Adipocyte (in vitro differentiated cells): Measurements from ENCODE around the gene SIM2.
A peak's percentile ranks its signal among the peaks of the same experiment; 100 is the strongest.

Experiments used
- DNase-seq: peaks from one replicate; pipeline ENCODE4 v3.0.0-alpha.2; 2015; ENCODE audit warnings: low read depth
- H3K27me3 ChIP-seq: replicated peaks from 2 replicates; pipeline ENCODE4 v1.7.0; 2013; ENCODE audit warnings: mild to moderate bottlenecking, low read length, moderate library complexity; ENCODE audit not compliant: control insufficient read depth, insufficient read depth
- H3K36me3 ChIP-seq: 2 replicates; pipeline ENCODE4 v1.7.0; 2013; ENCODE audit warnings: low read length, mild to moderate bottlenecking, moderate library complexity; ENCODE audit not compliant: control insufficient read depth, insufficient read depth, severe bottlenecking
- H3K4me1 ChIP-seq: 2 replicates; pipeline ENCODE4 v1.7.0; 2013; ENCODE audit warnings: mild to moderate bottlenecking, low read length, moderate library complexity; ENCODE audit not compliant: control insufficient read depth, insufficient read depth
- H3K4me3 ChIP-seq: 2 replicates; pipeline ENCODE4 v1.7.0; 2013; ENCODE audit warnings: mild to moderate bottlenecking, low read length, moderate library complexity
- H3K9ac ChIP-seq: 2 replicates; pipeline ENCODE4 v1.7.0; 2013; ENCODE audit warnings: mild to moderate bottlenecking, low read length, moderate library complexity
- H3K9me3 ChIP-seq: 2 replicates; pipeline ENCODE4 v1.7.0; 2013; ENCODE audit warnings: mild to moderate bottlenecking, low read length, moderate library complexity; ENCODE audit not compliant: control insufficient read depth

The SIM2 gene

DNA sequence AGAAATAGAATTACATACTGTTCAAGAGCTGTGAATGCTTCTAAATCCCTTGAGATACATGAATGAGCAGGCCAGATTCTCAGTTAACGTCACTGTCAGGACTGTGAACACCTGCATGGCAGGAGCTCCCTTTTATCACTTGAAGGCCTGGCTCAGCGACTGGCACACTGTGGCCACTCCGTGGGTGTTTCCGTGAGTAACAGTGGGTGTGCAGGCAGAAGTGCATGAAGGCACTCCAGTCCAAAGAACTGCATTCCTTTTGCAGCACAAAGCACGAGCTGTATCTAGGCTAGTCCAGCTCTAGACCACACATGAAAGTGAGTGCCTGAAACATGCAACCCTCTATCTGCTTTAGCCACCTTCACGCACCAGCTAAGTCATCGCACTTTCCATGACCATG, 9.6 kb upstream of the SIM2 start:
- DNase-seq, result no peak
- Histone ChIP-seq H3K4me1 (peaks cover 6% of the 10 kb centered on the region), H3K9me3 (peaks cover 6% of the 10 kb centered on the region), H3K27me3 (peaks cover 56% of the 10 kb centered on the region), H3K9ac (no peak overlapping the region), H3K4me3 (no peak overlapping the region), H3K36me3 (no peaks in the 10 kb centered on the region)

DNA sequence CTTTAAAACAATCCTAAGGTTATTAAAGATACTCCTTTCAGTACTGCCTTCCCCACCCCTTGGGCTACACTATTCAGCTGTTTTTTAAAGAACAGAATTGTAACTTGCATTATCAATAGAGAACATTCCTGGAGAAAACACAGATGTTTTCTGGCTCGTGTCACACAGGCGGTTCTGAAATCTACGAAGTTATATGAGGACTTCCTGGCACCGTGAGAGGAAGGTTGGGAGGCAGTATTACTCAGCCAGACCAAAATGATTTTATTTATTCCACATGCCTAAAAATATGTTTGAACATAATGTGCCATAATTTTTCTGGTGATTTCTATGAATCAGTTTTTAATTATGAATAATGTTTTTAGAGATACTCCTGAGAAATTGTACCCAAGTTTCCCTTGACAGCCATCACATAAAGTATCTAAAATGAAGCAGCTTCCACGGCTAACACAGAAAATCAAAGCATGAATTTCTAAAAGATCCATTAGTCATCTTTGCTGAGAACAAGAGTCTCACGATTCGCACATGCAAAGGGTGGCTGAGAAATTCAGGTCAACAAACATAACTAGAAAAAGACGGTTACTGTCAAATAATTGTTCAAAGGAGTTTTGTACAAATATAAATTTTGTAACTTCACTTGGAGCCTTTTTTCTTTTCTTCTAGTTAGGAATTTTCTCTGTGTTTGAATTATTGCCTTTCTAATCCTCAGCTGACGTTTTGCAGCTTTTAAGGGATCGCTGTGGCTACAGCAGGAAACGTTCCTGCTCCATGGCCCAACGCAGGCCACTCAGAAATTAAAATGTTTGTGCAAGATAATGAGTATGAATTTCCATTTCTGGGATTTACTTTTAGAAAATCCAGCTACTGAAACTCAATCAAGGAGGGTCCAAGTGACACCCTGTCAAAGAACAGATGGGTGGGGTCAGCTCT, 8.0 kb upstream of the SIM2 start:
- Histone ChIP-seq H3K4me3 (peak overlapping the region; percentile 27), H3K27me3 (peaks cover 58% of the 10 kb centered on the region), H3K36me3 (no peaks in the 10 kb centered on the region), H3K9ac (no peak overlapping the region), H3K4me1 (peaks cover 6% of the 10 kb centered on the region), H3K9me3 (peaks cover 6% of the 10 kb centered on the region)
- DNase-seq, result no peak

DNA sequence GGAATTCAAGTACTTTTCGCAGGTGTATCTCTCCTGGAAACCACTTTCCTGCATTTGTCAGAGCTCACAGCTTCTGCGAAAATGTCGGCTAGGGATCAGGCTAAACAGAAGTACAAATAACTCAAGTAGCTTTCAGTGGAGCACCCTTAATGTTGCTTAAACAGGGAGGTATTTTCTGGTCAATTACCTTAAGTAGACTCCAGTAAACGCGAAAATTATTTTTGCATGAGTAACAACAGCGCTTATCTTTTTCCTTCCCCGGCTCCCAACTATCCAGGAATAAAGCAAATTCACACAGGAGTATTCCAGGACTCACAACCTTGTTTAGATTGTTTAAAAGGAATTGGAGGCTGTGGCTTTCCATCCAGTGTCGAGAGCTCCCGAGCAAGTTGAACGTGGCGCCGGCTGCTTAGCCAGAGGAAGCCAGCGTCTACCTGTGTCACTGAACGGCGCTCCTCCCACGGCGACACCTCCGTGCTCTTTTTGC, 7.3 kb upstream of the SIM2 start:
- DNase-seq, result no peak
- H3K4me3 ChIP-seq, result no peak overlapping the region
- H3K27me3 ChIP-seq, result peaks cover 66% of the 10 kb centered on the region
- no peak overlapping the region for H3K9ac ChIP-seq
- peaks cover 6% of the 10 kb centered on the region for H3K4me1 ChIP-seq
- H3K9me3 ChIP-seq, result peaks cover 6% of the 10 kb centered on the region
- no peaks in the 10 kb centered on the region for H3K36me3 ChIP-seq

DNA sequence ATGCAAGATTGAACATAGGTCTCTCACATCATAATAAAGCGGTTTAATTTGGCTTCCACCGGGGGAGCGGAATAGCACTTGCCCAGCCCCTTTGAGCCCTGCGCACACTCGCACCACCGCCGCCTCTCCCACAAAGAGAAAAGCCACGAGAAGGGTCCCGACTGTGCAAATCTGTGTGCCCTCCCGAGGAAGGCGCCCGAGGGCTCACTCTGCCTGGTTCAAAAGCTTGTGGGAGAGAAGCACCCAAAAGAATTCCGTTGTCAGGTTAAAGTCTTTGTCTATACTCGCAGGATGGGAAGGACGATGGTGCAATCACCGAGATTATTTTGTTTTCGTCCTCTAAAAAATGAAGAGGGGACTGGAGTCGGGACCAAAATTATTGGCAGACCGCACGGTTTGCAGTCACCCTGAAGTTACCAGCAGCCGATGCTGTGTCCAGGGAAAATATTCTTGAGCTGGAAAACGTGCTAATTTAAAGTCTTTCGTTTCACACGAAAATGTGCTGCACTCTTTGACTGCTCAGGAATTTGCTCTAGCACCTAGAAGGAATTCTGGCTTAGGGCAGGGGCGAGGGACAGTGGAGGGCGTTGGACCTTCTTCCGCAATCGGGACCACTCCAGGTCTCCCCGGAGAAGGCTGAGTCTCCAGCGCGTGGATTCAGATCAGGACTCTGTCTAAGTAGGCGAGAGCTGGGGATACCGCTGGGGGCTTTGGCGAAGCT, 6.6 kb upstream of the SIM2 start:
- no peak for DNase-seq
- Histone ChIP-seq H3K4me3 (no peak overlapping the region), H3K9me3 (peaks cover 6% of the 10 kb centered on the region), H3K27me3 (peaks cover 72% of the 10 kb centered on the region), H3K4me1 (peaks cover 6% of the 10 kb centered on the region), H3K36me3 (no peaks in the 10 kb centered on the region), H3K9ac (no peak overlapping the region)

DNA sequence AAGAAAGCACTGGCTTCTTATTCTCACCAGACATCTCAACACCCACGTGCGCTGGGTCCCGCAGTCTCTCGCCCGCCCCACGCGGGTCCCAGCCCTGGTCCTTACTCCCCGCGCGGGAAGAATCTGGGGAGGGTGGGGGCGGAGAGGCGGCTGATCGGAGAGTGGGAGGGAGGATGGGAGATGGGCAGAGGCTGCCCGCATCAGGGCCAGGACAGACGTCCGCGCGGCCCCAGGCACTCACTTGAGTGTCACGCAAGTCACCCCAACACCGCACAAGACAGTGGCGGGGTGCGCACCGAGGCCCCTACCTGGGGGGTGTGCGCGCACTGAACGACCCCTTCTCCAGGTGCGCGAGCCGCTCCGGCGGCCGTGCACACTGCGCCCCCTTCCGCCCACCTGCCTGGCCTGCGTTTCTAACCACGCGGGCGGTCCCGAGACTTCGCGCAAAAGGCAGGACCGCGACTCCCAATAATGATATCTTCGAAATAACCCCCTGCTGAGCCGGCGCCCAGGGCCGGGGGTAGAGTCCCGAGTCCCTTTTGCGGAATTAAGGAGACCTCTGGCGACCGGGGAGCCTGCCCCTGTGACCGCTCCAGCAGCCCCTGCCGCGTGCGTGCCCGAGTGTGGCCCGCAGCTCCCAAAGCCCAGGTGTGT, 6.0 kb upstream of the SIM2 start:
- no peak for DNase-seq
- peaks cover 75% of the 10 kb centered on the region for H3K27me3 ChIP-seq
- H3K36me3 ChIP-seq, result no peaks in the 10 kb centered on the region
- no peak overlapping the region for H3K4me3 ChIP-seq
- H3K9ac ChIP-seq, result no peak overlapping the region
- peaks cover 6% of the 10 kb centered on the region for H3K4me1 ChIP-seq
- peaks cover 6% of the 10 kb centered on the region for H3K9me3 ChIP-seq

DNA sequence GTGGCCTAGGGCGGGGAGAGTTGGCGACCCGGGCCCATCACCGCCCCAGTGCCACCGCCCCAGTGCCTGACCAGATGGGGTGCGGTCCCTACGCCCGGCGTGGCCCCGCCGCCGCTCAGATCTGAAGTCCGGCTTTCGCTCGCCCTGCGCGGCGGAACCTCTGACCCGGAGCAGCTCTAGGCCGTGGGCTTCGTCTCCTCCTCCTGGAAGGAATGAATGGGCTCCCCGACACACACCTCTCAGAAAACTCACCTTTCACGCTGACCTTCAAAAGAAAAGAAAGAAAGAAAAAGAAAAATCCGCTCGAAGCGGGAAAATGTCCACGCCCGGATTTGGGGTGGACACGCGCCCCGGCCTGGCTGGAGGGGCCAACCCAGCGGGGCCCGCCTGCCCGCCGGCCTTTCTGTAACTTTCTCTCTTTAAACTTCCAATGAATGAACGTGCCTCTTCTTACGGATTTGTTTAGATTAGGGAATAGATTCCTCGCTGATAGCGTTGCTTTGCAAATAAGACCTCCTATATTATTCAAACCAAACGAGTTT, 5.4 kb upstream of the SIM2 start:
- Histone ChIP-seq H3K36me3 (no peaks in the 10 kb centered on the region), H3K27me3 (peaks cover 71% of the 10 kb centered on the region), H3K4me1 (peaks cover 6% of the 10 kb centered on the region), H3K9me3 (peaks cover 1% of the 10 kb centered on the region), H3K9ac (no peak overlapping the region), H3K4me3 (no peak overlapping the region)
- DNase-seq, result no peak

DNA sequence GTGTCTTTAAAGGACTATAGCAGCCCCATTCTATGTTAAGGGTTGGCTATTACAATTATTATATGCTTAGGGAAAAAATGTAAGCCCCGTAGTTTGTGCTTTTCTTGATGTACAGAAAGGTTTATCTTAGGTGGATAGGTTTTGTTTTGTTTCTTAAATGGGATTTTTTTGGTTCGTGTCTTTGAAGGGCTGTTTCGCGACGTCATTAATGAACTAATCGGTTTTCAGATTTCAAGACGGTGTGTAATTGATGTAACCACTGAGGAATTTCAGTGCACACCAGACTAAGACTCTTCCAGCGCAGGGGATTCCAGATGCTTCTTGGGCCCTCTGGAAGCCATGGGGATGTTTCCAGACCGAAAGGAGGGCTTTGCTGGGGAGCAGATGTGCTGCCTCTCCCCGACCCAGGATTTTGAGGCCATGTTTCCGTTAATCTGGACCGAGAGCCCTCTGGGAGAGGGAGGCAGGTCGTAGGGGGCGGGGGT, 4.8 kb upstream of the SIM2 start:
- peaks cover 6% of the 10 kb centered on the region for H3K4me1 ChIP-seq
- no peak overlapping the region for H3K9ac ChIP-seq
- no peaks in the 10 kb centered on the region for H3K9me3 ChIP-seq
- no peak for DNase-seq
- no peaks in the 10 kb centered on the region for H3K36me3 ChIP-seq
- H3K4me3 ChIP-seq, result no peak overlapping the region
- H3K27me3 ChIP-seq, result peaks cover 71% of the 10 kb centered on the region

DNA sequence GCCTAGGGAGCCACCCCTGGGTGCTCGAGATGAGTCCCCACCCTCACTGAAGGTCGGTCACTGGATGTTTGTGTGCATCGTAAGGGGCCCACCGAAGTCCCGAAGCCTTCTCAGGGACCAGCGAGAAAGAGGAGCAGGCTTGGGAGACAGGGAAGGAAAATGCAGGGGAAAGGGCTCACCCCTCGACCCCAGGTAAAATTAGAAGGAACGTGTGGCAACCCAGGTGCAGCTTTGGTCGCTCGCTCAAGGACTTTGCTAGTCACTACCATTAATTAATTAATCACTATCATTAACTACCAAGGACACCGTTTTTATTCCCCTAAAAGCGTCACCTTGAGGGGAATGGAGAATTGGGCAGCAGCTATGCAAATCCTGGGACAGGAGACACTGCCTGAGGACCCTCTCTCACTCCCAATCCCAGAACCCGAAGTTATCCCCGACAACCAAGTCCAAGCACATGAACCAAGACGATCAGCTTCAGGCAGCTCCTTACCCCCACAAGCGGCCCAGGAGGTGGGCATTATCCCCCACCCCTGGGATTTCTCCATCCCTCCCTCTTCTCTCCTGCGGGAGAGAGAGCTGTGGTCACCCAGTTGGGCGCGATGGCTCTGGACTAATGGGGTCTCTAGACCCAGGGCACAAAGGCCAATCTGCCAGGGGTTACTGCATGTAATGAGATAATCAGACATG, 4.2 kb upstream of the SIM2 start:
- H3K4me1 ChIP-seq, result peaks cover 6% of the 10 kb centered on the region
- no peaks in the 10 kb centered on the region for H3K36me3 ChIP-seq
- no peak overlapping the region for H3K9ac ChIP-seq
- H3K27me3 ChIP-seq, result peaks cover 68% of the 10 kb centered on the region
- DNase-seq, result no peak
- no peak overlapping the region for H3K4me3 ChIP-seq
- no peaks in the 10 kb centered on the region for H3K9me3 ChIP-seq

DNA sequence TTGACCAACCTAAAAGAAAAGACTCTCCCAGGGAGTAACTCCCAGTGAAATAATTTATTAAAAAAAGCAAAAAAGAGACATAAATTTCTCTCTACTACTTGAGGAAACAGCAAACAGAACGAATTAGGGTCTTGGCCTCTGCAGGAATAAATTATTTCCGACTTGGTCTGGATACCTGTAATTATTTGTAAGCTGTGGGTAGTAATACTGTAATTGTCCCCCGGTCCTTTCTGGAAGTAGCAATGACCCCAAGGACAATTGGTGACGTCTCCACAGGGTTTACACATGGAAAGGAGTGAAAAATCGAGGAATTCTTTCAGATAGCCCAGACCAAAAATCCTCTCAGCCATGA, 3.7 kb upstream of the SIM2 start:
- Histone ChIP-seq H3K9ac (no peak overlapping the region), H3K36me3 (no peaks in the 10 kb centered on the region)

DNA sequence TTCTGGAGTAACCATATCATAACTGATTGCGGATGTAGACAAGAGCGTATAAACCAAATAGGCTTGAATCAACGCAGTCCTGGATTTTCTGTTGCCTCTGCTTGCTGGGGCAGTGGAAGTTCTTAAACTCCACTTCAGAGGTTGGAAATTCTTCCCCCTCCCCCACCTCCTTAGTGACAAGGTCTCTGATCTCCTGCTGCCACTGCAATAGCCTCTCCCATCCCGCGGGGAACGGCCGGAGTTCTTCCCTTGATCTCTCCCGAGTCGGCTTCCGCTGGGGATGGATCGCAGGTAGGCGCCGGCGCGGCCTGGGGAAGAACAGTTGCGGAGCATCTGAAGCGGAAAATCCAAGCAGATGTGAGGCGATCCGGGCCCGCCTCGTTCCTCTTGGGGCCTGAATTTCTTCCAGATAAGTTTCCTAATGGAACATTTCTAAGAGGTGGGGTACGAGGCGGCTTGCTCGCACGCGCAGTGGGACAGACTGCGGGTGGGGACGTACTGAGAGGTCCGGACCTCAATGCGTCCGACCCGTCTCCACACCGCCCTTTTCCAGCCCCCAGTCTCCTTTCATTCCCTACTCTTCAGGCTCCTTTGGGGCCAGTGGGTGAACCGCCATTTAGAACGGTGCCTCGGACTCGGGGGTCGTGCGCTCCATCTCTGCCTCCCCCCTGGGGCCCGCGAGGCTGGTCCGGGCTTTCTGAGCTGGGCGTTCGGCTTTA, 3.1 kb upstream of the SIM2 start:
- Histone ChIP-seq H3K36me3 (no peaks in the 10 kb centered on the region), H3K4me1 (peaks cover 6% of the 10 kb centered on the region), H3K9ac (no peak overlapping the region), H3K27me3 (peaks cover 79% of the 10 kb centered on the region), H3K4me3 (no peak overlapping the region), H3K9me3 (no peaks in the 10 kb centered on the region)
- DNase-seq, result no peak

More for the DNA sequence above, 3.7 kb upstream of the SIM2 start:
- no peaks in the 10 kb centered on the region for H3K9me3 ChIP-seq
- H3K4me3 ChIP-seq, result no peak overlapping the region
- peaks cover 7% of the 10 kb centered on the region for H3K4me1 ChIP-seq
- no peak for DNase-seq
- H3K27me3 ChIP-seq, result peaks cover 73% of the 10 kb centered on the region
